ENCODE results near the gene FGD2. TPM values are rescaled to one million over a fixed set of nuclear protein-coding genes. Genes with fewer than 3 reads are reported as not detected.

Gene FGD2
- total RNA-seq, 1 experiment from 2014 or later, result not detected

DNA sequence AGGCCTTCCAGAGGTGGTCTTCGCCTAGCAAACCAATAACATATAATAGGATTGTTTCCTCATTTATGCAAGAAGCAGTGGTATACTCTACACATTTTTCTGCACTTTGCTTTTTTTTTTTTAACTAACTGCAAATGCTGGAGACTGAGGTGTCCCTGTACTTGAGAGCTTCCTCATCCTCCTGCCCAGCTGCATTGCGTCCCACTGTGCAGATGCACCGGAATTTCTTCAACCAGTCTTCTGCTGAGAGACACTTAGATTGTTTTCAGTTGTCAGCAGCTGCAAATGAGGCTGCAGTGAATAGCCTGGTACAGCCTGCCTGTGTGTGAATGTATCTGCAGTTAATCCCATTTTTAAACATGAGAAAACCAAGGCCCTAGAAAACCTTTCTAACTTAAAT lies 11.5 kb downstream of the FGD2 start:
- H3K4me3 ChIP-seq (ENCODE audit: low read depth, low read length, poor library complexity, severe bottlenecking), result no peak overlapping the region
- H3K4me1 ChIP-seq (ENCODE audit: insufficient read depth, low read length, poor library complexity, severe bottlenecking), result no peaks in the 10 kb centered on the region
- no peak overlapping the region for H3K27ac ChIP-seq (ENCODE audit: low read depth, low read length, poor library complexity, severe bottlenecking)
- TF ChIP-seq CTCF (conservative IDR thresholded peaks at IDR 0.05; ENCODE audit: low read depth, low read length), result no peak
- TF ChIP-seq EZH2 (IDR thresholded peaks at IDR 0.05; ENCODE audit: borderline replicate concordance, low read depth, low read length, poor library complexity, severe bottlenecking), result no peak
- POLR2A ChIA-PET (ENCODE audit: low non-redundant PET), result no interaction called here
- no TSS peak for BruUV-seq (replicated peaks)
- no peaks in the 10 kb centered on the region for H3K36me3 ChIP-seq (ENCODE audit: insufficient read depth, low read length, poor library complexity, severe bottlenecking)
- intact Hi-C loops (cut with micrococcal nuclease; ENCODE audit: unreplicated experiment), result no loop called here
- no peak for DNase-seq (ENCODE audit: low spot score)
- H3K27me3 ChIP-seq (replicated peaks; ENCODE audit: insufficient read depth, low read depth, low read length, poor library complexity), result no peaks in the 10 kb centered on the region
- CTCF ChIA-PET, result interaction anchor here (1.6 kb wide), 1 partner anchor 38 kb away, joined by 4 read pairs; no protein-coding TSS in a partner anchor
- H3K9me3 ChIP-seq (ENCODE audit: low read depth, low read length, poor library complexity, severe bottlenecking), result no peaks in the 10 kb centered on the region

DNA sequence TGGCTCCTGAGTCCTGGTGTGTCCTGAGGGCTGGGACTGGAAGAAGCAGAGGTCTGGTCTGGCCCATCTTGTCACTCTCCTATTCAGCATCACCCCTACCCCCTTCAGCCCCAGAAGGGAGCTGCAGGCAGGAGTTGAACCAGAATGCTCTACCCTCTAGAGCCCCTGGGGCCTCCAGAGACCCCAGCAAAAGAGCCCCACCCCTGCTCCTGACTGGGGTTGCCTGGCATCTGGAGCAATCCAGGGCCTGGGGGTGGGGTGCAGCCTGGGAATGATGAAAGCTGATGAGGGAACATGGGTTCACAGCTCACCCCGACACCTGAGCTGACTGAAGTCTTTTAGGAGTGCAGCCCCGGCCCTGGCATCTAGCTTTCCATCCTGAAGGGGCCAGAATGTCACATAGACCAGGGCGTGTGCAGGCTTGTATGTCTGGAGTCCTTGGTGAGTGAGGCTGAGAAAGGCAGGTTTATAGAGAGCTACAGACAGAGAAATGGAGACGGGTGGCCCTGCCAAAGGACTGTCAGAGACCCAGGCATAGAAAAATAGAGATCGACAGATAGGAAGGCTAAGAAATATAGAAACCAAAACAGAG lies 12.2 kb downstream of the FGD2 start:
- no peaks in the 10 kb centered on the region for H3K9me3 ChIP-seq (ENCODE audit: low read depth, low read length, poor library complexity, severe bottlenecking)
- BruUV-seq (replicated peaks), result no TSS peak
- no peaks in the 10 kb centered on the region for H3K27me3 ChIP-seq (replicated peaks; ENCODE audit: insufficient read depth, low read depth, low read length, poor library complexity)
- POLR2A ChIA-PET (ENCODE audit: low non-redundant PET), result no interaction called here
- no peaks in the 10 kb centered on the region for H3K4me1 ChIP-seq (ENCODE audit: insufficient read depth, low read length, poor library complexity, severe bottlenecking)
- H3K27ac ChIP-seq (ENCODE audit: low read depth, low read length, poor library complexity, severe bottlenecking), result no peak overlapping the region
- TF ChIP-seq EZH2 (IDR thresholded peaks at IDR 0.05; ENCODE audit: borderline replicate concordance, low read depth, low read length, poor library complexity, severe bottlenecking), result no peak
- TF ChIP-seq CTCF (conservative IDR thresholded peaks at IDR 0.05; ENCODE audit: low read depth, low read length), result no peak
- no peak overlapping the region for H3K4me3 ChIP-seq (ENCODE audit: low read depth, low read length, poor library complexity, severe bottlenecking)
- no peaks in the 10 kb centered on the region for H3K36me3 ChIP-seq (ENCODE audit: insufficient read depth, low read length, poor library complexity, severe bottlenecking)
- intact Hi-C loops (cut with micrococcal nuclease; ENCODE audit: unreplicated experiment), result loop anchor here (1.0 to 2.0 kb wide), 4 partner anchors 132 to 251 kb away; partner anchors contain the start of gene C6orf89
- CTCF ChIA-PET, result interaction anchor here (0.5 to 3.7 kb wide), 22 partner anchors 11 to 561 kb away, joined by 3 to 68 read pairs (median 4); partner anchors contain the start of gene C6orf89
- no peak for DNase-seq (ENCODE audit: low spot score)

GRCh38 chr6:37018198-37019064 lies 13.0 kb downstream of the FGD2 start:
- H3K36me3 ChIP-seq (ENCODE audit: insufficient read depth, low read length, poor library complexity, severe bottlenecking), result no peaks in the 10 kb centered on the region
- CTCF ChIA-PET, result interaction anchor here (0.6 to 3.7 kb wide), 23 partner anchors 11 to 562 kb away, joined by 3 to 68 read pairs (median 4); partner anchors contain the start of gene C6orf89
- H3K4me1 ChIP-seq (ENCODE audit: insufficient read depth, low read length, poor library complexity, severe bottlenecking), result no peaks in the 10 kb centered on the region
- no peak overlapping the region for H3K27ac ChIP-seq (ENCODE audit: low read depth, low read length, poor library complexity, severe bottlenecking)
- no peaks in the 10 kb centered on the region for H3K27me3 ChIP-seq (replicated peaks; ENCODE audit: insufficient read depth, low read depth, low read length, poor library complexity)
- peak; percentile 89 for DNase-seq (ENCODE audit: low spot score)
- no peaks in the 10 kb centered on the region for H3K9me3 ChIP-seq (ENCODE audit: low read depth, low read length, poor library complexity, severe bottlenecking)
- no peak for TF ChIP-seq EZH2 (IDR thresholded peaks at IDR 0.05; ENCODE audit: borderline replicate concordance, low read depth, low read length, poor library complexity, severe bottlenecking)
- TF ChIP-seq CTCF (conservative IDR thresholded peaks at IDR 0.05; ENCODE audit: low read depth, low read length), result peak; percentile 87
- no peak overlapping the region for H3K4me3 ChIP-seq (ENCODE audit: low read depth, low read length, poor library complexity, severe bottlenecking)
- POLR2A ChIA-PET (ENCODE audit: low non-redundant PET), result no interaction called here
- intact Hi-C loops (cut with micrococcal nuclease; ENCODE audit: unreplicated experiment), result loop anchor here (1.0 to 2.0 kb wide), 4 partner anchors 133 to 252 kb away; partner anchors contain the start of gene C6orf89
- no TSS peak for BruUV-seq (replicated peaks)
